SW480 (cell line): ENCODE results near the gene SAMHD1.
"Not testable (repeated sequence)": the region's sequence is repeated elsewhere in the genome, so short reads cannot be mapped to it uniquely, and the experiment has no call there.

Source experiments
- DNase-seq: peaks from one replicate; pipeline ENCODE4 v3.0.0-alpha.2; 2016; ENCODE audit warnings: low spot score

Gene SAMHD1

DNA sequence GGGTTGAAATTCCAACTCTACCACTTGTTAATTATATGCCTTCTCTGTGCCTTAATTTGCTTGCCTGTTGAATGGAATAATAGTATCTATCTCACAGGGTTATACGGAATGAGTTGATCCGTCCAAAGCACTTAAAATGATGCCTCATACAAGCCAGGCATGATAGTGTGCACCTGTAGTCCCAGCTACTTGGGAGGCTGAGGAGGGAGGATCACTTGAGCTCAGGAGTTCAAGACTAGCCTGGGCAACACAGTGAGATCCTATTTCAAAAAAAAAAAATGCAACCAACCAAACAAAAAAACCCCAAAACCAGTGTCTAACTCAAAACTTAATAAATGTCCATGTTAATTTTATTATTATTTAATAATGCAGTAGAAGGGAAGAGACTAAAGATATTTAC, 35.3 kb downstream of the SAMHD1 start:
- no peak for DNase-seq

DNA sequence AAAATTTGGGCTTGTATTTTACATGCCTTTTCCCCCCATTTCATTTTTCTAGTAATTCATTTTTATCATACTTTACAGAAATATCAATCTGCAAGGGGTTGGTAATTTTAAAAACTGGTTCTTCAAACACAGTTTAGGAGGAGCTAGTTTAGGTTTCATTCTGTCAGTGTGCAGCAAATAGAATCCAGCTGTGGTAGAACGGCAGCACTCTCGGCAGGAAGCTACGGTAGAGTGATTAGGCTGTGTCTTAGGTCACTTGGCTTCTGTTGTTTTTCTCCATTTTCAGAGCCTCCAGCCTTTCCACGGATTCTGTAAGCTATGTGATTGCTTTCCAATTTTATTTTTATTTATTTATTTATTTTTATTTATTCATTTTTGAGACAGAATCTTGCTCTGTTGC, 42.9 kb downstream of the SAMHD1 start:
- DNase-seq = no peak

GRCh38 chr20:36906086-36906485, 45.4 kb downstream of the SAMHD1 start:
- not testable (repeated sequence) for DNase-seq

GRCh38 chr20:36905566-36905965, 45.9 kb downstream of the SAMHD1 start:
- not testable (repeated sequence) for DNase-seq

DNA sequence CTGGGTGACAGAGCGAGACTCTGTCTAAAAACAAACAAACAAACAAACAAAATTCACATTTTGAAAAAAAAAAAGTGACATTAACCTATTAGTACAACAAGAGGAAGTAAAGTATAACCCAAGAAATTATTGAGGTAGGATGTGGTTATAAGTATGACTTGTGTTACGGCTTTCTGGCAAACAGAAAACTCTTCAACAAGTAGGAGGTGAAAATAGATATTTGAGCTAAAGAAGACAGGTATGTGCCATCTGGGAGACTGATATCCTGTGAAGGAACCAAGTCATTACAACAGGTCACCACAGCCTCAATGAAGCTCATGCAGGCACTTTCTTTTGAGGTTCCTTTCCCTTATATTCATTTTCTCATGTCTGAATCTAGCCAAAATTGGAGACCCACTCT, 46.8 kb downstream of the SAMHD1 start:
- DNase-seq = no peak

DNA sequence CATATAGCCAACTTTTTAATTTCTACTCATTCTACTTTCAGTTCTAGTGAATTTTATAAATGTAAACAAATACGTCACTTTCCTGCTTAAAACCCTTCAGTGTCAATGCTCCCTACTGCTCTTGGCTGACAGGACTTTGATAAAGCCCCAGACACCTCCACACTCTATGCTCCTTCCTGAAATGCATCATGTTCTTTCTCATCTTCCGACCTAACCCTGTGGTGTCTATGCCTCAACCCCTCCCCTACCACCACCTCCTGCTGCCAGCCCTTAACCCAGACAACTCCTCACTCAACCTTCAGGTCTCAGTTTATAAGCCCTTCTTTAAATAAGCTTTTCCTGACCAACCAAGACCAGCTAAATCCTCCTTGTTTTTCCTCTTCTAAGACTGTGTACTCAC, 56.5 kb downstream of the SAMHD1 start:
- DNase-seq = no peak

DNA sequence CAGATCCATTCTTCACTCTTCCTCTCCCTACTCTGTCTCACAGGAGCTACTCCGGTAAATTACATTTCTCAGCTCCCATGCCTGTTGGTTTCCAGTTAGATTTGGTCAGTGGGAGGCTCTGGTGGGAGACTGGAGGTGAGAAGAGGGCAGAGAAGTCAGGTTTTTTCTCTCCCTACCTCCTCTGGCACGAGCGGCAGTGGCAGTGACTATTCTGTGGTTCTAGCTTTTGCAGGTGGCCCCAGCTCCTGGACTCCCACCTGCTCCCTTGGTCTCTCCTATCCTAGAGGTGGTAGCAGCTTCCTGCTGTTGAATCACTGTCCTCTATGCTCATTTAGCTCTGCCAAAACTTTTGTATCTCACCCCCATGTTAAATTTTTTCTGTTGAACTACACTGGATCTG, 57.7 kb downstream of the SAMHD1 start:
- DNase-seq = no peak

GRCh38 chr20:36891211-36891610, 60.3 kb downstream of the SAMHD1 start:
- no peak for DNase-seq

- no peak for DNase-seq
Observed at GRCh38 chr20:36890586-36890985, 60.9 kb downstream of the SAMHD1 start.

DNA sequence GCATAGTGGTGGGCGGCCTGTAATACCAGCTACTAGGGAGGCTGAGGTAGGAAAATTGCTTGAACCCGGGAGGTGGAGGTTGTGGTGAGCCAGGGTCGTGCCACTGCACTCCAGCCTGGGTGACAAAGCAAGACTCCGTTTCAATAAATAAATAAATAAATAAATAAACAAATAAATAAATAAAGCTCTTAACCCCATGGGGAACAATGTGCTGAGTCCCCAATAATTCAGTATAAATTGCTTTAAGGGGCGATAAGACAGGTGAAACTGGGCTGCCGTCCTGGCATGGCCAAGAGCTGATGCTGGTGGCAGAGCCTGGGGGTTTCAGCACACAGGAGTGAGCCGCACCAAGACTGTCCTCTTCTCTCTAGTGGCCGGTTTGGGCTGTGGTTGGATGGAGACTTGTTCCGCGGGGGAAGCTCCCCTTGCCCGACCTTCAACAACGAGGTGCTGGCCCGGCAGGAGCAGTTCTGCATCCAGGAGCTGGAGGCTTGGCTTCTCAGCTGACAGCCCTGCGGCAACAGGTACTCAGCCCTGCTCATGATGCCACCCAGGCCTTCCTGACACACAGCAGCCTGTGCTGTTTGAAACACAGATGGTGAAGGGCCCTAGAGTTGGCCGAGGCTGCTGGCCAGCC, 62.5 kb downstream of the SAMHD1 start:
- no peak for DNase-seq

DNA sequence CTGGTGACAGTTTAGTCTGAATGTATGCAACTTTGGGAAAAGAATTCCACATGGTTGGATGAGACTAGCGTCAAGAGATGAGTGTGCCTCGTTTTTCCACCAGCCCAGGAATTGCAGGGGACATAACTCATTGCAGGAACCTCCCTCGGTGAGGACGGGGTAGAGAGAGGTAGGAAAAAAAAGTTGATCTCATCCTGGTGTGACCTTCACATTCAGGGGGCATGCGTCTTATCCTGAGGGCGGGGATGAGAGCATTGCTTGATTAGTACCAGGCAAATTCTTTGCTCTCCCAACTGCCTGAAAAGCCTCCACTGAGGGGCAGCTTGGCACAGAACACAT, 63.8 kb downstream of the SAMHD1 start:
- no peak for DNase-seq

DNA sequence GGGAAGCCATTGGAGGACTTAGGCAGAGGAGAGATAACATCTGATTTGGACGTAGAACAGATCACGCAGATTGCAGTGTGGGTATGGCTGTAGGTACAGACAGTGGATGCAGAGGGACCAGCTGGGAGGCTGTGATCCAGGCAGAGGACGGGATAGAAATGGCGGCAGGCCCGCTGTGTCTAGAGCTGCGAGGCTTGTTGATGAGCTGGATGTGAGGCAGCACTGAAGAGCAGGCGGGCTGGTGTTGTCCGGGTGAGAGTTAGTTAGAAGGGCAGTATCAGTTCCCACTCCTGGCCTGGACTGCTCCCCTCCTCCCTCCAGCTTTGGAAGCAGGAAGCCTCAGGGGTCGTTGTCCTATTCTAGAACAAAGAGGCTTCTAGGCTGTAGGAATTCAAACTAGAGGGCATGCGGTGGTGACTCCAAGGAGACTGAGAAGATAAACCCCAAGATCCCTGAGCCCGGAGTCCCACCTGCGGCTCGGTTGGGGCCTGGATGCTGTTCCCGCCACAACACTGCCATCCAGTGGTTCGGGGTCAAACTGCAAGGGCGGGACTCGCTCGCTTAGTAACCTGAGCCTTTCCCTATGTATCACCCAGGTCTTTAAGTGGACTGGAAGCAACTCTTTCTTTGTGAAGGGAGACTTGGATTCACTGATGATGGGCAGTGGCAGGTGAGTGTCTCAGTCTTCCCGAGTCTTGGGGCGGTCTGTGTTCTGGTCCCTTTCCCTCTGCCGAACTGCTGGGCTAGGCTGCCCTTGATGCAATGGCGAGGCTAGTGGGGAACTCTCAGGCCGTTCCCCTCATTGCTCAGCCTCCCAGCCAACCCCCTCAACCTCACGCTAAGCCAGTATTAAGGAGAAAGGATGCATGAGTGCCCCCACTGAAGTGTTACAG, 64.4 kb downstream of the SAMHD1 start:
- DNase-seq = peak; percentile 87

GRCh38 chr20:36885356-36885755, 66.2 kb downstream of the SAMHD1 start:
- DNase-seq = no peak

GRCh38 chr20:36883977-36884535, 67.5 kb downstream of the SAMHD1 start:
- no peak for DNase-seq

DNA sequence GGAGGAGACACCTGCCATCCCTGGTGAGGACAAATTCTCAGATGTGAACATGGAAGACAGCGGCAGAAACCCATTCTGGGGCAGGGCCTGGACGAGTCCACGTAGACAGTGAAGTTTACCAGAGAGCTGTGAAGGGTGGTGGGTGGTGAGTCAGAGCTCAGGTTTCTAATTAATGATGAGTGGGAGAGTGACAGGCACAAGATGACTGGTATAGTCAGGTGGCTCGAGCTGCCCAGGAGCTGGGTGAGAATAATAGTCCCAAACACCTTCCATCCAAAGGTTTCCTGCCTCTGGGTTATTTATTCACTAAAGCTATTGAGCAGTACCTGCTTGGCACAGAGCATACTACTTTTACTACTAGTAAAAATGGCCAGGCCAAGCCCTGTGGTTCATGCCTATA, 69.6 kb downstream of the SAMHD1 start:
- DNase-seq = peak; percentile 92

DNA sequence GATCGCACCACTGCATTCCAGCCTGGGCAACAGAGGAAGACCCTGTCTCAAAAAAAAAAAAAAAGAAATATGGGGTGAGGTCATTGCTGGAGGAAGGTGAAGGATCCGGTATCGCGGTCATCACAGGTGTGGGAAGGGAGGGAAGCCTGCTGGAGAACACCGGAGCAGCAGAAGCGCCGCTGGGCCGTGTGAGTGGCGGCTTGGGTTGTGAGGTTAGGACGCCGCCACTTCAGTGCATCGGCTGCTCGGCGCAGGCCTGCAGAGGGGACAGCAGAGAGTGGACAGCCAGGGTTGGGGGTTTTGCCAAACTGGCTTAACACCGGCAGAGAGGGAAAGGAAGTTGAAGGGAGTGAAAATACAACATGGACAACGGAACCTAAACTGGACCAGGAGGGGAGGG, 70.2 kb downstream of the SAMHD1 start:
- no peak for DNase-seq

GRCh38 chr20:36880741-36881250, 70.7 kb downstream of the SAMHD1 start:
- DNase-seq = no peak

DNA sequence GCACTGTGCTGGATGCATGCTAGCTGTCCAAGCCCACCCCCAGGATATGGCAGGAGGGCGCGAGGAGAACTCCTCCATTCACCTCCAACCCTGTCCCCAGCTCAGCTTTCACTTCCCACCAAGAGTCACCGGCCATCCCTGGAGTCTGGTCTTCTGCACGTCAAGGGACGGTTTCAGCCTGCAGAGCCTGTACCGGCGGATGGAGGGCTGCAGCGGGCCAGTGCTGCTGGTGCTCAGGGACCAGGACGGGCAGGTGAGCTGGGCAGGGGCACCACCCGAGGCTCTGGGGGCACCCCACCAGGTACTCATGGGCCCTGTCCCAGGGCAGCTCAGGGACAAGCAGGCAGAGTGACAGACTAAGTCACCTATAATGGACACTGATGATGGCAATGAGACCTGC, 72.6 kb downstream of the SAMHD1 start:
- no peak for DNase-seq

GRCh38 chr20:36876473-36876833, 75.1 kb downstream of the SAMHD1 start:
- DNase-seq = no peak

GRCh38 chr20:36875702-36876472, 75.6 kb downstream of the SAMHD1 start, which contains the start of gene TLDC2:
Gene TLDC2 (plus strand): TSS chr20:36876138. CDS start chr20:36876175, 37 bp downstream.
- peak; percentile 97 for DNase-seq

- DNase-seq = not testable (repeated sequence)
Observed at GRCh38 chr20:36875093-36875492, 76.4 kb downstream of the SAMHD1 start.

DNA sequence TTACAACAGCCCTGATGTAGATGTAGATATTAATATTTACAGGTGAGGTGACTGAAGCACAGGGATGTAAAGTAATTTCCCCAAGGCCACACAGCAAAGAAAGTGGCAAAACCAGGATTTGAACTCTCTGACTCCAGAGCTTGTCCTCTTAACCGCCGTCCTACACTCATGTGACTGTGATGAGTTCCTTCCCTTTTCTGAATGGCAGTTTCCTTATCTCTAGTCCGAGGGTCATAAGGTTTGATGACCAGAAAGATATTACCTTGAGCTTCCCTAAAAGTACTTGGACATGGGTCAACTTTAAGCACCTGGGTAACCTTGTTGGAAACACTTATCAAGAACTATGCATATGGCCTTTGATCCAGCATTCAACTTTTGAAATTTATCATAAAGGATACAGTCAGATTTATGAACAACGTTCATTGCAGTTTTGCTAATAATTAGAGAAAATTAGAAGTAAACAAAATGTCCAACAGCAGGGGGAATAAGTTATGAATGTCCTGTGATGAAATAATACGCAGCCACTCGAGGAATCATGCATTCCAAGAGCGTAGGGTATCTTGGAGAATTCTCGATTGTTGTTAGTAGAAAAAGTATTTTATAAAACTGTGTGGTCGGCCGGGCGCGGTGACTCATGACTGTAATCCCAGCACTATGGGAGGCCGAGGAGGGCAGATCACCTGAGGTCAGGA, 77.9 kb downstream of the SAMHD1 start:
- DNase-seq = no peak
